GM18873 (cell line): ENCODE results near the gene TUBA4B.

Experiments used
- ATAC-seq: cut with Tn5 transposase; IDR thresholded peaks from one replicate; pipeline ENCODE4 v1.9.1; 2021; ENCODE audit warnings: mild to moderate bottlenecking, moderate library complexity, moderate number of reproducible peaks; ENCODE audit not compliant: unreplicated experiment, low FRiP score

TUBA4B gene

GRCh38 chr2:219252900-219253752 is at the start of gene TUBA4B:
Gene TUBA4B (plus strand): TSS chr2:219253243. CDS start chr2:219253408, 165 bp downstream.
- no peak for ATAC-seq

- ATAC-seq = no peak
Observed at GRCh38 chr2:219204425-219205164, 48.4 kb upstream of the TUBA4B start.

GRCh38 chr2:219205165-219205538 is 47.9 kb upstream of the TUBA4B start:
- no peak for ATAC-seq

- no peak for ATAC-seq
Observed at GRCh38 chr2:219205981-219206327, 47.1 kb upstream of the TUBA4B start.

GRCh38 chr2:219206328-219207133 is 46.5 kb upstream of the TUBA4B start, which contains the start of gene ZFAND2B:
Gene ZFAND2B (plus strand): TSS chr2:219206782. CDS start chr2:219206988, 206 bp downstream.
- ATAC-seq = peak; percentile 94

- no peak for ATAC-seq
Observed at GRCh38 chr2:219207134-219207883, 45.7 kb upstream of the TUBA4B start.

GRCh38 chr2:219207884-219208740 is 44.9 kb upstream of the TUBA4B start:
- ATAC-seq = no peak

GRCh38 chr2:219209236-219210195 is 43.5 kb upstream of the TUBA4B start:
- no peak for ATAC-seq

GRCh38 chr2:219210196-219210885 is 42.7 kb upstream of the TUBA4B start:
- no peak for ATAC-seq

- ATAC-seq = no peak
Observed at GRCh38 chr2:219210886-219211362, 42.1 kb upstream of the TUBA4B start.

GRCh38 chr2:219213026-219213415 is 40.0 kb upstream of the TUBA4B start:
- no peak for ATAC-seq

- ATAC-seq = no peak
Observed at GRCh38 chr2:219213486-219214071, 39.5 kb upstream of the TUBA4B start.

- ATAC-seq = no peak
Observed at GRCh38 chr2:219214141-219214540, 38.9 kb upstream of the TUBA4B start.

- no peak for ATAC-seq
Observed at GRCh38 chr2:219214786-219215185, 38.3 kb upstream of the TUBA4B start.

- no peak for ATAC-seq
Observed at GRCh38 chr2:219215871-219216534, 37.0 kb upstream of the TUBA4B start.

- ATAC-seq = no peak
Observed at GRCh38 chr2:219216535-219216915, 36.5 kb upstream of the TUBA4B start.
